PC-9 (cell line): ENCODE results near the gene SPATA1.

ENCODE experiments used
- CTCF ChIP-seq: fragments of 200-600 bp; sonication (generic); conservative IDR thresholded peaks from 2 replicates; pipeline ENCODE4 v1.6.1; 2017; ENCODE audit warnings: mixed run types, antibody characterized with exemption, mild to moderate bottlenecking, moderate library complexity
- EZH2 ChIP-seq: fragments of 200-600 bp; sonication (generic); IDR thresholded peaks from 2 replicates; pipeline ENCODE4 v1.8.0; 2017; ENCODE audit warnings: antibody characterized with exemption, low read depth

GRCh38 chr1:84505493-84506001 lies 639 bp upstream of the SPATA1 start:
- no peak for TF ChIP-seq CTCF
- no peak for TF ChIP-seq EZH2
